GM18508 (cell line): ENCODE measurements around the gene MED29.

Experiments used
- ATAC-seq: cut with Tn5 transposase; IDR thresholded peaks from one replicate; pipeline ENCODE4 v1.9.1; 2021; ENCODE audit warnings: moderate number of reproducible peaks; ENCODE audit not compliant: insufficient read depth, unreplicated experiment

MED29 gene

GRCh38 chr19:39449116-39449797, 58.1 kb downstream of the MED29 start:
- ATAC-seq = no peak
